ENCODE data around the gene SEPTIN2. TPM values are rescaled to one million over a fixed set of nuclear protein-coding genes. Genes with fewer than 3 reads are reported as not detected.
A peak's percentile ranks its signal among the peaks of the same experiment; 100 is the strongest.

Gene SEPTIN2
- total and polyA plus RNA-seq, 10 of the 15 experiments (the other 5 are each of a cell fraction or from before 2014, with no cell fraction given): 169 to 474 (median 269) TPM

GRCh38 chr2:241389697-241390096, 74.0 kb downstream of the SEPTIN2 start:
- Histone ChIP-seq H3K4me3 (no peak overlapping the region), H3K4me2 (ENCODE audit: control insufficient read depth, insufficient read depth) (no peak overlapping the region), H3K9ac (ENCODE audit: control insufficient read depth, insufficient read depth, low read length) (no peak overlapping the region), H4K20me1 (ENCODE audit: control insufficient read depth, insufficient read depth) (no peaks in the 10 kb centered on the region), H3K9me3 (replicated peaks; ENCODE audit: control insufficient read depth, insufficient read depth, low read length) (no peaks in the 10 kb centered on the region; the same call in 2 of the 3 replicates), H3K79me2 (ENCODE audit: control insufficient read depth, insufficient read depth, low read length) (peaks cover 12% of the 10 kb centered on the region), H3K36me3 (ENCODE audit: control insufficient read depth in 2 of 2, insufficient read depth in 2 of 2, low read length in 1 of 2) (no peaks in the 10 kb centered on the region; a peak in 1 of 4 replicates), H3K27me3 (replicated peaks in 1 of 2; ENCODE audit: control insufficient read depth in 2 of 2, insufficient read depth in 2 of 2, low read length in 1 of 2) (no peaks in the 10 kb centered on the region), H2AFZ (ENCODE audit: control insufficient read depth, low read depth, low read length) (no peak overlapping the region), H3K4me1 (ENCODE audit: control insufficient read depth, insufficient read depth, low read length) (peaks cover 42% of the 10 kb centered on the region), H3K27ac (ENCODE audit: control insufficient read depth, insufficient read depth) (peak overlapping the region; percentile 35; the same call in 1 of the 2 replicates)
- no TSS peak for BruUV-seq (replicated peaks)
- ChIA-PET SMC1A (ENCODE audit: uncharacterized antibody, unreplicated experiment) (interaction anchor here (1.4 to 4.4 kb wide), 5 partner anchors 10 to 74 kb away, joined by 3 to 28 read pairs (median 5); partner anchors contain the start of genes HDLBP and SEPTIN2), RAD21 (ENCODE audit: unreplicated experiment) (interaction anchor here (0.8 kb wide), 1 partner anchor 75 kb away, joined by 3 read pairs; no protein-coding TSS in a partner anchor), POLR2A (interaction anchor here (1.0 kb wide), 1 partner anchor 31 kb away, joined by 5 read pairs; no protein-coding TSS in a partner anchor), CTCF (interaction anchor here (1.8 kb wide), 1 partner anchor 31 kb away, joined by 8 read pairs; no protein-coding TSS in a partner anchor)
- WGBS (ENCODE audit: insufficient coverage, insufficient replicate concordance, low lambda C conversion rate, missing lambda C conversion rate): 20% methylated on average over 2 of the region's 2 CpGs
- in situ Hi-C loops (cut with MboI) (no loop called here), intact Hi-C loops (cut with micrococcal nuclease; ENCODE audit: unreplicated experiment) (loop anchor here (5.0 to 10.0 kb wide), 2 partner anchors 72 to 135 kb away; partner anchors contain the start of genes HDLBP and SEPTIN2)
- DNase-seq (ENCODE audit: low read depth, low spot score) (no peak), ATAC-seq (no peak), FAIRE-seq (no peak)
- no peak for TF ChIP-seq E2F8 (IDR thresholded peaks at IDR 0.05; ENCODE audit: low read depth, partially characterized antibody)
- no peak for TF ChIP-seq CBFB (IDR thresholded peaks at IDR 0.05; ENCODE audit: low read depth)
- TF ChIP-seq RELB (IDR thresholded peaks at IDR 0.05; ENCODE audit: low read depth): no peak
- no peak for TF ChIP-seq ZSCAN29 (IDR thresholded peaks at IDR 0.05)
- TF ChIP-seq NRF1 (conservative IDR thresholded peaks at IDR 0.05; ENCODE audit: low read depth, low read length): no peak
- no peak for TF ChIP-seq WRNIP1 (IDR thresholded peaks at IDR 0.05; ENCODE audit: borderline replicate concordance, low read depth, low read length)
- no peak for TF ChIP-seq ZNF24 (IDR thresholded peaks at IDR 0.05)
- no peak for TF ChIP-seq CEBPZ (IDR thresholded peaks at IDR 0.05; ENCODE audit: low read depth, low read length)
- TF ChIP-seq TBL1XR1 (IDR thresholded peaks at IDR 0.05; ENCODE audit: low read depth, low read length): no peak
- TF ChIP-seq BRCA1 (IDR thresholded peaks at IDR 0.05; ENCODE audit: low read depth, low read length): no peak
- no peak for TF ChIP-seq MLLT1 (IDR thresholded peaks at IDR 0.05)
- TF ChIP-seq ASH2L (IDR thresholded peaks at IDR 0.05; ENCODE audit: borderline replicate concordance, low read depth): no peak
- TF ChIP-seq CREB1 (IDR thresholded peaks at IDR 0.05; ENCODE audit: low read depth): no peak
- TF ChIP-seq IRF3 (IDR thresholded peaks at IDR 0.05): no peak

Data from GM12878 (cell line).